ENCODE measurements around the gene SPECC1L. TPM values are rescaled to one million over a fixed set of nuclear protein-coding genes. Genes with fewer than 3 reads are reported as not detected.
A peak's percentile ranks its signal among the peaks of the same experiment; 100 is the strongest.

The SPECC1L gene
- total RNA-seq, 1 experiment from 2014 or later = 52.2 TPM

DNA sequence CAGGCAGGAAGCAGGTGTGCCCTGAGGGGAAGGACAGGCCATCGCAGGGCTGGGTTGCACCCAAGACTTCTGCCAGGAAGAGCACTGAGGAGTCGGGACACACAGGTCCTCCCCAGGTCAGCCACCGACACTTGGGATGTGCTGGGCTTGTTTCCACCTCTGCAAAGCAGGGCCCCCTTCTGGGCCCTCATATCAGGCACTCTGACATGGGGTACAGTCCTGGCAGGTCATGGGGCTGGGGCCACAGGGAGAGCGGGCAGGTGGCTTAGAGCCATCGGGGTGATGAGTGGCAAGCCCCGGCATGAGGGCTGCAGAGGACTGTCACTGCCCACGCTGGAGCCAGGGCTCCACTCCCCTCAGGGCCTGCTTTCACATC, 148.8 kb downstream of the SPECC1L start:
- Mint-ChIP-seq H3K36me3 (ENCODE audit: insufficient read depth, unreplicated experiment) (peaks cover 42% of the 10 kb centered on the region), H3K27me3 (ENCODE audit: unreplicated experiment) (peaks cover 15% of the 10 kb centered on the region), H3K4me1 (ENCODE audit: low read depth, unreplicated experiment) (no peaks in the 10 kb centered on the region), H3K9me3 (ENCODE audit: low read depth, unreplicated experiment) (no peaks in the 10 kb centered on the region), H3K27ac (ENCODE audit: unreplicated experiment) (no peak overlapping the region), H3K4me3 (ENCODE audit: low read depth, unreplicated experiment) (no peak overlapping the region)
- intact Hi-C loops (cut with micrococcal nuclease; ENCODE audit: unreplicated experiment) = no loop called here
- BruUV-seq (replicated peaks) = no TSS peak
- CTCF ChIA-PET = interaction anchor here (1.7 kb wide), 1 partner anchor 17 kb away, joined by 3 read pairs; no protein-coding TSS in a partner anchor
- TF ChIP-seq, protein P1, sequence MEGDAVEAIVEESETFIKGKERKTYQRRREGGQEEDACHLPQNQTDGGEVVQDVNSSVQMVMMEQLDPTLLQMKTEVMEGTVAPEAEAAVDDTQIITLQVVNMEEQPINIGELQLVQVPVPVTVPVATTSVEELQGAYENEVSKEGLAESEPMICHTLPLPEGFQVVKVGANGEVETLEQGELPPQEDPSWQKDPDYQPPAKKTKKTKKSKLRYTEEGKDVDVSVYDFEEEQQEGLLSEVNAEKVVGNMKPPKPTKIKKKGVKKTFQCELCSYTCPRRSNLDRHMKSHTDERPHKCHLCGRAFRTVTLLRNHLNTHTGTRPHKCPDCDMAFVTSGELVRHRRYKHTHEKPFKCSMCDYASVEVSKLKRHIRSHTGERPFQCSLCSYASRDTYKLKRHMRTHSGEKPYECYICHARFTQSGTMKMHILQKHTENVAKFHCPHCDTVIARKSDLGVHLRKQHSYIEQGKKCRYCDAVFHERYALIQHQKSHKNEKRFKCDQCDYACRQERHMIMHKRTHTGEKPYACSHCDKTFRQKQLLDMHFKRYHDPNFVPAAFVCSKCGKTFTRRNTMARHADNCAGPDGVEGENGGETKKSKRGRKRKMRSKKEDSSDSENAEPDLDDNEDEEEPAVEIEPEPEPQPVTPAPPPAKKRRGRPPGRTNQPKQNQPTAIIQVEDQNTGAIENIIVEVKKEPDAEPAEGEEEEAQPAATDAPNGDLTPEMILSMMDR (IDR thresholded peaks at IDR 0.05; ENCODE audit: unreplicated experiment) = no peak
- no peak for DNase-seq

- no peaks in the 10 kb centered on the region for H3K4me1 Mint-ChIP-seq (ENCODE audit: low read depth, unreplicated experiment)
- DNase-seq = no peak
- no TSS peak for BruUV-seq (replicated peaks)
- H3K9me3 Mint-ChIP-seq (ENCODE audit: low read depth, unreplicated experiment) = no peaks in the 10 kb centered on the region
- H3K27ac Mint-ChIP-seq (ENCODE audit: unreplicated experiment) = no peak overlapping the region
- H3K4me3 Mint-ChIP-seq (ENCODE audit: low read depth, unreplicated experiment) = no peak overlapping the region
- CTCF ChIA-PET = interaction anchor here (1.0 kb wide), 1 partner anchor 10 kb away, joined by 3 read pairs; no protein-coding TSS in a partner anchor
- peaks cover 22% of the 10 kb centered on the region for H3K27me3 Mint-ChIP-seq (ENCODE audit: unreplicated experiment)
- TF ChIP-seq, protein P1 (IDR thresholded peaks at IDR 0.05; ENCODE audit: unreplicated experiment) = no peak
- intact Hi-C loops (cut with micrococcal nuclease; ENCODE audit: unreplicated experiment) = no loop called here
- peaks cover 36% of the 10 kb centered on the region for H3K36me3 Mint-ChIP-seq (ENCODE audit: insufficient read depth, unreplicated experiment)
Measured at GRCh38 chr22:24420072-24420976, 149.7 kb downstream of the SPECC1L start.

DNA sequence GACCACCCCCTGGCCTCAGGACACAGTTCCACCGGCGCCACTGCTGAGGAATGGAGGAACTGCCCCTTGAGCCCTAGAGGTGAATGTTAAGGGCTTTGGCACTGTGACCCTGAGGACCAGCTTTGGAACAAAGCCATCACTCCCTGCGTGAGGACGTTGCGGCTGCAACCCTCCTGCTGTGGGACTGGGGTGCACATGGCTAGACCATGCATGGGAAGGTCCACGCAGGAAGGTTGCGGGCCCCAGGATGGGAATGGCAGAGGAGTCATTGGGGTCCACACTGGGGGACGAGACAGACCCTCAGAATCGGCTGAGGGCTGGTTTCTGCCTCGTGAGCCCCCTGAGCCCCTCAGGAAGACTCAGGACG, 150.3 kb downstream of the SPECC1L start:
- CTCF ChIA-PET = interaction anchor here (1.6 to 2.2 kb wide), 3 partner anchors 82 to 101 kb away, joined by 6 to 13 read pairs (median 9); no protein-coding TSS in a partner anchor
- DNase-seq = no peak
- BruUV-seq (replicated peaks) = no TSS peak
- H3K27me3 Mint-ChIP-seq (ENCODE audit: unreplicated experiment) = peaks cover 29% of the 10 kb centered on the region
- H3K27ac Mint-ChIP-seq (ENCODE audit: unreplicated experiment) = no peak overlapping the region
- H3K9me3 Mint-ChIP-seq (ENCODE audit: low read depth, unreplicated experiment) = no peaks in the 10 kb centered on the region
- no peak overlapping the region for H3K4me3 Mint-ChIP-seq (ENCODE audit: low read depth, unreplicated experiment)
- peaks cover 32% of the 10 kb centered on the region for H3K36me3 Mint-ChIP-seq (ENCODE audit: insufficient read depth, unreplicated experiment)
- H3K4me1 Mint-ChIP-seq (ENCODE audit: low read depth, unreplicated experiment) = no peaks in the 10 kb centered on the region
- intact Hi-C loops (cut with micrococcal nuclease; ENCODE audit: unreplicated experiment) = loop anchor here (1.0 kb wide), 2 partner anchors 82 to 100 kb away; no protein-coding TSS in a partner anchor
- TF ChIP-seq, protein P1 (IDR thresholded peaks at IDR 0.05; ENCODE audit: unreplicated experiment) = no peak

DNA sequence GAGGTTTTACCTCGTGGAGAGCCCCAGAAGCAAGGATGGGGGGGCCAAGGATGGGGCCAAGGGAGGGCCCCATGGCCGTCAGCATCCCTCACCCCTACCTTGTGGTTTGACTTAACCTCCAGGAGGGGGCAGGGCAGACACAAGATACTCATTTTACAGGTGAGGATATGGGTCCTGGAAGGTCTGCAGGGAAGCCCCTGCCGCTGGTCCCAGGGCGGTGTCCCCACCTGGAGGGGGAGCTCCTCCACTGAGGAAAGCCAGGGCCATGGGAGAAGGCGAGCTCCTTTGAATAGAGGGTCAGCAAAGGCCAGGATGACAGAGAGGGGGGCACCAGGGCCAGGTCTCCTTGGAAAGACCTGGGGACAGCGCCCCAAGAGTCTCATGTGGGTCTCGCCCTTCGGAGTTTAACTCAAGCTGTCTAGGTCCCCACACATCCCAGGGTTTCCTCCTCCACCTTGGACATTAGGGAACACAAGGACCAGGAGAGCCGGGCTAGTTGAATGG, 150.8 kb downstream of the SPECC1L start:
- Mint-ChIP-seq H3K4me3 (ENCODE audit: low read depth, unreplicated experiment) (no peak overlapping the region), H3K9me3 (ENCODE audit: low read depth, unreplicated experiment) (no peaks in the 10 kb centered on the region), H3K36me3 (ENCODE audit: insufficient read depth, unreplicated experiment) (peaks cover 31% of the 10 kb centered on the region), H3K27ac (ENCODE audit: unreplicated experiment) (no peak overlapping the region), H3K4me1 (ENCODE audit: low read depth, unreplicated experiment) (no peaks in the 10 kb centered on the region), H3K27me3 (ENCODE audit: unreplicated experiment) (peaks cover 34% of the 10 kb centered on the region)
- DNase-seq = peak; percentile 49
- TF ChIP-seq, protein P1 (IDR thresholded peaks at IDR 0.05; ENCODE audit: unreplicated experiment) = peak; percentile 44
- intact Hi-C loops (cut with micrococcal nuclease; ENCODE audit: unreplicated experiment) = loop anchor here (1.0 kb wide), 2 partner anchors 82 to 100 kb away; no protein-coding TSS in a partner anchor
- CTCF ChIA-PET = interaction anchor here (0.7 to 2.2 kb wide), 5 partner anchors 19 to 100 kb away, joined by 3 to 13 read pairs (median 6); no protein-coding TSS in a partner anchor
- BruUV-seq (replicated peaks) = no TSS peak

All from Calu3 (cell line).